G401 (cell line): ENCODE measurements around the gene CREB5. TPM values are rescaled to one million over a fixed set of nuclear protein-coding genes. Genes with fewer than 3 reads are reported as not detected.

Experiments
- DNase-seq: peaks from one replicate; pipeline ENCODE4 v3.0.0-alpha.2; 2015; ENCODE audit warnings: low spot score
- in situ Hi-C: cut with HindIII; loops from 2 replicates; pipeline ENCODE4 v1.10.0; 2016; ENCODE audit warnings: low sequenced_read_pairs, mixed read lengths
- total RNA-seq: library from RNA; depleted of rRNA; stranded (reverse); fragments of >200 nt; shearing (Covaris generic); gene quantifications from 2 replicates; pipeline ENCODE4 v1.2.3, GENCODE V29; 2014; rRNA removed

CREB5 gene
- total RNA-seq, 1 experiment from 2014 or later: 0.20 TPM

- DNase-seq: no peak
- in situ Hi-C loops: no loop called here
These were observed 450.4 kb downstream of the CREB5 start for GRCh38 chr7:28862595-28863272.

GRCh38 chr7:28865601-28866144 is 453.4 kb downstream of the CREB5 start:
- in situ Hi-C loops: no loop called here
- DNase-seq: no peak

GRCh38 chr7:28868712-28869111 is 456.4 kb downstream of the CREB5 start:
- no peak for DNase-seq
- in situ Hi-C loops: no loop called here

- DNase-seq: no peak
- in situ Hi-C loops: no loop called here
These were observed 458.8 kb downstream of the CREB5 start for GRCh38 chr7:28871077-28871476.

GRCh38 chr7:28871631-28872030 is 459.3 kb downstream of the CREB5 start:
- in situ Hi-C loops: no loop called here
- no peak for DNase-seq

GRCh38 chr7:28872226-28872625 is 459.9 kb downstream of the CREB5 start:
- no peak for DNase-seq
- in situ Hi-C loops: no loop called here

- in situ Hi-C loops: no loop called here
- DNase-seq: no peak
These were observed 461.0 kb downstream of the CREB5 start for GRCh38 chr7:28873365-28873764.

GRCh38 chr7:28874001-28874400 is 461.7 kb downstream of the CREB5 start:
- in situ Hi-C loops: no loop called here
- no peak for DNase-seq

Other genes starting within 250 kb of the CREB5 start
- not detected in 2 replicates for gene JAZF1, start 231.7 kb upstream of the CREB5 start, total RNA-seq